ENCODE results near the gene MRPL54.

Gene MRPL54

GRCh38 chr19:3762501-3763459 is at the start of gene MRPL54:
TSS of gene MRPL54 (plus strand) at chr19:3762682. CDS start at chr19:3762701, 19 bp downstream.
- peak; percentile 99 to 100 for DNase-seq

GRCh38 chr19:3716147-3716668 is 46.3 kb upstream of the MRPL54 start:
- no peak for DNase-seq

GRCh38 chr19:3719868-3720267 is 42.6 kb upstream of the MRPL54 start:
- DNase-seq = no peak

GRCh38 chr19:3720349-3720917 is 42.0 kb upstream of the MRPL54 start:
- DNase-seq = no peak

GRCh38 chr19:3721131-3721886 is 41.2 kb upstream of the MRPL54 start:
- peak; percentile 90 to 93 for DNase-seq

GRCh38 chr19:3721887-3722442 is 40.5 kb upstream of the MRPL54 start:
- no peak for DNase-seq

- no peak for DNase-seq
Observed at GRCh38 chr19:3722443-3723109, 39.9 kb upstream of the MRPL54 start.

GRCh38 chr19:3723110-3723488 is 39.4 kb upstream of the MRPL54 start:
- DNase-seq = no peak

GRCh38 chr19:3723883-3724282 is 38.6 kb upstream of the MRPL54 start:
- no peak for DNase-seq

- DNase-seq = no peak
Observed at GRCh38 chr19:3725121-3725520, 37.4 kb upstream of the MRPL54 start.

GRCh38 chr19:3725640-3726310 is 36.7 kb upstream of the MRPL54 start:
- DNase-seq = no peak

- no peak for DNase-seq
Observed at GRCh38 chr19:3730457-3730958, 32.0 kb upstream of the MRPL54 start.

GRCh38 chr19:3732108-3732507 is 30.4 kb upstream of the MRPL54 start:
- DNase-seq = no peak

GRCh38 chr19:3733549-3734309 is 28.8 kb upstream of the MRPL54 start:
- DNase-seq = no peak

GRCh38 chr19:3734310-3734600 is 28.2 kb upstream of the MRPL54 start:
- no peak for DNase-seq

GRCh38 chr19:3736106-3736724 is 26.3 kb upstream of the MRPL54 start:
- no peak for DNase-seq

- no peak for DNase-seq
Observed at GRCh38 chr19:3737487-3738205, 24.8 kb upstream of the MRPL54 start.

- DNase-seq = no peak
Observed at GRCh38 chr19:3738477-3739220, 23.8 kb upstream of the MRPL54 start.

- no peak for DNase-seq
Observed at GRCh38 chr19:3740431-3740830, 22.1 kb upstream of the MRPL54 start.

Measured in CD4-positive, alpha-beta T cell treated with Interleukin-4 for 1 hour (primary cell).